OCI-LY7 (cell line): Measurements from ENCODE around the gene GBF1.

Source experiments
- EZH2phosphoT487 ChIP-seq: fragments of 200-600 bp; sonication (generic); IDR thresholded peaks from 2 replicates; pipeline ENCODE4 v1.6.1; 2018; ENCODE audit warnings: low read depth, borderline replicate concordance, mild to moderate bottlenecking, mixed run types, antibody characterized with exemption, low read length, moderate library complexity, mixed read lengths
- TF ChIP-seq, protein P1 (sequence below): fragments of 200-600 bp; sonication (generic); conservative IDR thresholded peaks from 2 replicates; pipeline ENCODE4 v1.5.1; 2014; ENCODE audit warnings: mild to moderate bottlenecking, antibody characterized with exemption, low read length, moderate library complexity, mixed read lengths

GRCh38 chr10:102262744-102263370 lies 17.5 kb downstream of the GBF1 start:
- TF ChIP-seq, protein P1, sequence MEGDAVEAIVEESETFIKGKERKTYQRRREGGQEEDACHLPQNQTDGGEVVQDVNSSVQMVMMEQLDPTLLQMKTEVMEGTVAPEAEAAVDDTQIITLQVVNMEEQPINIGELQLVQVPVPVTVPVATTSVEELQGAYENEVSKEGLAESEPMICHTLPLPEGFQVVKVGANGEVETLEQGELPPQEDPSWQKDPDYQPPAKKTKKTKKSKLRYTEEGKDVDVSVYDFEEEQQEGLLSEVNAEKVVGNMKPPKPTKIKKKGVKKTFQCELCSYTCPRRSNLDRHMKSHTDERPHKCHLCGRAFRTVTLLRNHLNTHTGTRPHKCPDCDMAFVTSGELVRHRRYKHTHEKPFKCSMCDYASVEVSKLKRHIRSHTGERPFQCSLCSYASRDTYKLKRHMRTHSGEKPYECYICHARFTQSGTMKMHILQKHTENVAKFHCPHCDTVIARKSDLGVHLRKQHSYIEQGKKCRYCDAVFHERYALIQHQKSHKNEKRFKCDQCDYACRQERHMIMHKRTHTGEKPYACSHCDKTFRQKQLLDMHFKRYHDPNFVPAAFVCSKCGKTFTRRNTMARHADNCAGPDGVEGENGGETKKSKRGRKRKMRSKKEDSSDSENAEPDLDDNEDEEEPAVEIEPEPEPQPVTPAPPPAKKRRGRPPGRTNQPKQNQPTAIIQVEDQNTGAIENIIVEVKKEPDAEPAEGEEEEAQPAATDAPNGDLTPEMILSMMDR: no peak
- no peak for TF ChIP-seq EZH2phosphoT487
